CD4-positive, alpha-beta T cell treated with Interleukin-15 for 1 hour (primary cell): ENCODE results near the gene MZT1.
"Not testable (repeated sequence)": the region's sequence is repeated elsewhere in the genome, so short reads cannot be mapped to it uniquely, and the experiment has no call there.

Experiments
- DNase-seq: peaks from one replicate; pipeline ENCODE4 v3.0.0-alpha.2; 2020

Gene MZT1

GRCh38 chr13:72727417-72728289, at the start of gene MZT1, which contains the start of gene BORA:
Gene MZT1 (minus strand): TSS chr13:72727629. CDS start chr13:72727602, 27 bp downstream.
Gene BORA (plus strand): TSS chr13:72727923. CDS start chr13:72728941, 1,018 bp downstream.
- DNase-seq: peak; percentile 95

DNA sequence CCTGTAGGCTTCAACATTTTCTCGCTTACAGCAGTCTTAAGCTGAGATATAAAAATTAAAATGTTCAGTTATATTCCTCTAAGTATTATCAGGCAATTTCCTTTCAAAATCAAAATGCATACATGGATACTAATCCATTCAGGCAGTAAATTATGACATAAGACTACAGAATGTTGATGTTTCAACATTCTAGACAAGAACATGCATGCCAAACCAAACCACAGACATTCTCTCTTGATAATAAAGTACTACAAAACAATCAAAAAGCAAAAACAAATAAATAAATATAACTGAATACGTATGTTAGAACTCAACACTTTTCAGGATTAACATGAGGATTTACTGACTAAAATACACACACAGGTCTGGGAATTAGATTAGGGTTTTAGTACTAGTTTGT, 46.6 kb upstream of the MZT1 start:
- no peak for DNase-seq

DNA sequence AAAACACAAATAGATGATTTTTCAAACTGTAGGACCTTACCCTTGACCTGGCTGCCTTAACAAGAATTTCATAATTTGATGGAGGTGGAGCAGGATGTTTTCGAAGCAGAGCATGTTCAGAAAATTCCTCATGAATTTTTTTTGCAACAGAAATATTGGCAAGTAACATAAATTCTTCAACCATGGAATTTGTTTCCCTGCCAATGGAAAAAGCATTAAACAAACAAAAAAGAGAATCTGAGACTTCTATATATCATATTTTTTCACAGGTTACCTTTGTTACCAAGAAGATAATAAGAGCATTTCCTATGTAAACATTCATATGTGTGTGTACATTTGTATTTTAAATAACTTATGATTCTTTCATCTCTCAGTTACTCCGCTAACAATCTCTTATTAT, 36.0 kb upstream of the MZT1 start:
- DNase-seq: no peak

- no peak for DNase-seq
Observed at GRCh38 chr13:72760189-72760588, 32.8 kb upstream of the MZT1 start.

DNA sequence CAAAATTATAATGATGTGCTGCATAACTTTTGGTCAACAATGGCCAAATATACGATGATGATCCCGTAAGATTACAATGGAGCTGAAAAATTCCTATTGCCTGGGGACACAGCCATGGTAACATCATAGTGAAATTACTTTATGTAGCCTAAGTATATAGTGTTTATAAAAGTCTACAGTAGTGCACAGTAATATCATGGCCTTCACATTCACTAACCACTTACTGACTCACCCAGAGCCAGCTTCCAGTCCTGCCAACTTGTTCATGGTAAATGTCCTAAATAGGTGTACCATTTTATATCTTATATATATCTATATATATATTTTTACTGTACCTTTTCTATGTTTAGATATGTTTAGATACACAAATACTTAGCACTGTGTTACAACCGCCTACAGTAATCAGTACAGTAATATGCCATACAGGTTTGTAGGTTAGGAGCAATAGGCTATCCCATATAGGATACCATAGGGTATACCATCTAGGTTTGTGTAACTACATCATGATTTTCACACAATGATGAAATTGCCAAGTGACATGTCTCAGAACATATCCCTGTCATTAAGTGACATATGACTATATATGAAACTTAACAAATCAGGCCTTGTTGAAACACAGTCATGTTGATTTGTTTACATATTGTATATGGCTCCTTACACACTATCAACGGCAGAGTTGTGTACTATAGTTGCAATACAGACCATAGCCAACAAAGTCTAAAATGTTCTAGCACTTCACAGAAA, 30.5 kb upstream of the MZT1 start:
- DNase-seq: no peak

- DNase-seq: no peak
Observed at GRCh38 chr13:72754111-72754510, 26.7 kb upstream of the MZT1 start.

- DNase-seq: no peak
Observed at GRCh38 chr13:72751220-72751619, 23.8 kb upstream of the MZT1 start.

- no peak for DNase-seq
Observed at GRCh38 chr13:72745260-72745659, 17.8 kb upstream of the MZT1 start.

DNA sequence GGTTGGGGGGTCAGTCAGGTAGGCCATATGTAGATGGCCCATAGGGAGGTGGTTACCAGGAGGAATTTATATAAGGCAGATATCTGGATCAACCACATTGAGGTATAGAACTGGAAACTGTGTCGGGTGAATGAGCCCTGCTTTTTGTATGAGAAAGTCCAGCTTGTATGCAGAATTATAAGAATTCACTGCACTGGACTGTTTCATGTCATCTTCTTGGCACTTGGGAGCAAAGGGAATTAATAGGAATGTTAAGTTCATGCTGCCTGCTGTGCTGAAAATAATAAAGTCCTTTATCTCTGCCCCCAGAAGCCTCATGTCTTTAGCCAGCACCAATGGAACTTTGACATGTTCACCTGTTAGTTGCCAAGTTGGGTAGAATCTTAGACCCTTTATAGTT, 12.6 kb upstream of the MZT1 start:
- no peak for DNase-seq

DNA sequence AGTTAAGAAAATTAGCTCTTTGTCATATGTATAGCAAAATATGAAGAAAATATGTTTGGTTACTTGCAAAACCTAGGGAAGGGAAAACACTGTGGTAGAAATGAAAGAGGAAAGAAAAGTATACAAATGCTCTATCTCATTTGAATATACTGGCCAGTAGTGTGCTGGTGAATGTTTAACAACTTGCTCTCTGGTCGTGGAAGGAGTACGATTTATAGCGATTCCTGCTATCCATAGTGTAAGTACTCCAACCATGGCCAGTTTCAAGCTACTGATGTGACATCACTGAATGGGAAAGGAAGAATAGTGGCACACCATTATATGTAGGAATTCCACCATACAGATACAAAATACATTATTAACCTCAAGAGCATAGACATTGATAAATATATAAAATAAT, 9.6 kb upstream of the MZT1 start:
- no peak for DNase-seq

DNA sequence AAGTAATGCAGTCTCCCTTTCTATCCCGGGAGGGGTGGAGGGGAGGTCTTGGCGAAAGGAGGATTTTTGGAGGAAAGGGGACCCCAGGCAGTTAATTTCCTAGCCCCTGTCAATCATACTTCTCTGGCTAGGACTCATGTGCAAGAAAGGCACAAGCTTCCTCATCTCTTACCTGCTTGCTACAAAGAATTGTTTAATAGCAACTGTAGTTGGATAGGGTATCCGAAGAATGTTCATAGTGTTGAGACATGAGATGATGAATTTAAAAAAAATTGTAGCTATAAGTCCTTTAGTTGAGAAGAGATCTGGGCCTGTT, 819 bp upstream of the MZT1 start:
- no peak for DNase-seq

DNA sequence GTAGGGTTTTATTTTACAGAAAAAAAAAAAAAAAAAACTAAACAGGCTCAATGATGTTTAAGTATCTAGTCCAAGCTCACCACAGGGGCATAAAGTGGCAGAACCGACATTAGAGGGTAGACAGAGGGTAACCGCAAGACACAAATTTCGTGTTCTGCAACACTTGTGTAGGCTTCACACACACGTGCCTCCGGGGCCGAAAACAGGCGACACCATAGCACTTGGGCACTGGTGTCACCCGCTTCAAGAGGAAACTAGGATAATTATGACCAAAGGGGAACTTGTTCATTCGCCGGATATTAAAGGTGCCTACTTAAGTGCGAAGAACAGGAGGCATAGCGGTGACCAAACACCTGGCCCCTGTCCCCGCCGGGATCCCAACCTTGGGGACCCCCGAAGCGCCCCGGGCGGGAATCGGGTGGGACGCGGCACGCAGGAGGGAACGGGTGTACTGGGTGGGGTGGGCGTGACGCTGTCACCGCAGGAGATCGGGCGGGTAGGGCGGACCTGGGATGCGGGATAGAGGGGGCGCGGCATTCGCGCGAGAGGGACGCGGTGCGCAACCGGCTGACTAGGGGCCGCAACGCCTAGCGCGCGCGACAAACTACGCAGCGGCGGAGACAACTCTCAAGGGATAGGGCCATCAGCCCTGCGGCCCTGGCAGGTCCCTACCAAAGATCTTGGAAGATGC, 558 bp downstream of the MZT1 start:
- DNase-seq: peak; percentile 19

GRCh38 chr13:72726185-72726584, 1.2 kb downstream of the MZT1 start:
- not testable (repeated sequence) for DNase-seq

- no peak for DNase-seq
Observed at GRCh38 chr13:72716776-72717175, 10.7 kb downstream of the MZT1 start.

DNA sequence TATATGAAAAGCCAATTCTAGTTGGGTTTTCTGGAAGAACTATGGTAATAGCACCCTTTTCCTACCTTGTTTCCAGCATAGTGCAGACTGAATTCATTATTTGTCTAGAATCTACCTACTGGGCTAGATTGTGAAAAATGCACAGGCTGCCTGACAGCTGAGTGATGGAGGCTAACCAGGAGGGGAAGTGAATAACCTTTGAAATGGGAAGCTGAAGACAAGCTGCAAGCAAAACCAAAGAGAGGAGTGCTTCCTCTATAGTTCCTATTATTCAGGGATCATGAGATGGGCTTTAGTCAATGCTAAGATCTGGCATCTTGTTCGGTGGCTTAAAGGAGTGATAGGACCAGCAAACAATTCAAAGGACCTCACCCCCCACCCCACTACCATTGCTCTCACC, 26.9 kb downstream of the MZT1 start:
- no peak for DNase-seq

DNA sequence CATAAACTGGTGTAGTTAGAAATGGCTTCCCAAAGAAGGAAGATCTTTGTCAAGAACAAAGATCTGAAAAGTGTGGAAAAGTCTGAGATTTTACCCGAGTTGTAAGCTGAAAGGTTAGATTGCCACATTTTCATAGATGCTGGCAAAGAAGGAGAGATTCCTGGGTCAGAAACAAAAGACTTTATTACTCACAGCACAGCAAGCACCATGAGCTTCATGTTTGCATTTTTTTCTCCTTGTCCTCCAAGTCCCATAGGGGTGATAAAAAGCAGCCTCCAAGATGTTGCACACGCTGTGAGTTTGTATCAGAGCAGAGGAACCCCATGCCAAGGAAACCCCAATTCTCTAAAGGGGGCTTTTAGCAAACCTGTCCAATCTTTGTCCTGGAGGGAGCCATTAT, 29.3 kb downstream of the MZT1 start:
- DNase-seq: no peak

DNA sequence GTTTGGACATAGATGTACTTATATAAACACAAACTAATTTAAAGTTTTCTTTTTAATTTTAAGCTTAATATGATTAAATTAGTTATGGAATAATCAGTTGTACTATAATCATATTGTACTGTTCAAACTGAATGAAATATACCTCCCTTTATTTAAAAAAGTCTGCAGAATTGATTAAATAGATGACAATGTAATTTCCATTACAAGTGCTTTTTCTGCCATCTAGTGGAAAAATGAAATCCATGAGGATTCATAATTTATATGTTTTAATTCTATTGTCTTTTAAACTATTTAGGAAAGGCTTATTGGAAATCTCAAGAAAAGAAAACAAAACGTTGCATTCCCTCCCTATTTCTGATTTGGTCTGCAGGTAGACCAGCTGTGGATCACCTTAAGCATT, 30.9 kb downstream of the MZT1 start:
- DNase-seq: no peak

GRCh38 chr13:72694314-72694713, 33.1 kb downstream of the MZT1 start:
- DNase-seq: no peak

DNA sequence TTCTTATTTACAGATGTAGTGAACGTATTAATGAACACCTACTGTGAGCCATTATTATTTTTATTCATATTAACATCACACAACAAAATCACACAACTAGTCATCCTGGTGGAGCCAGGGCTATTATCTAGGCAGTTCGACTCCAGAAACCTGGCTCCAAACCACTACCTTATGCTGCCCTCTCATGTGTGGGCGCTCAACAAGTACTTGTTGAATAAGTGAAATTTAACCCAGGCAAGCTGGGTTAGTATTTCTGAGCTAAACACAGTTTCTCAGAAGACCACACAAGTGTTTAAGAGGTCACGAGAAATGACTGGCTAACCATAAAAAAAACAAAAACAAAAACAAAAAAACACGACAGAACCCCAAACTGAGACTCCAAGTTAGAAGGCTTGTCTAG, 33.6 kb downstream of the MZT1 start:
- DNase-seq: no peak

DNA sequence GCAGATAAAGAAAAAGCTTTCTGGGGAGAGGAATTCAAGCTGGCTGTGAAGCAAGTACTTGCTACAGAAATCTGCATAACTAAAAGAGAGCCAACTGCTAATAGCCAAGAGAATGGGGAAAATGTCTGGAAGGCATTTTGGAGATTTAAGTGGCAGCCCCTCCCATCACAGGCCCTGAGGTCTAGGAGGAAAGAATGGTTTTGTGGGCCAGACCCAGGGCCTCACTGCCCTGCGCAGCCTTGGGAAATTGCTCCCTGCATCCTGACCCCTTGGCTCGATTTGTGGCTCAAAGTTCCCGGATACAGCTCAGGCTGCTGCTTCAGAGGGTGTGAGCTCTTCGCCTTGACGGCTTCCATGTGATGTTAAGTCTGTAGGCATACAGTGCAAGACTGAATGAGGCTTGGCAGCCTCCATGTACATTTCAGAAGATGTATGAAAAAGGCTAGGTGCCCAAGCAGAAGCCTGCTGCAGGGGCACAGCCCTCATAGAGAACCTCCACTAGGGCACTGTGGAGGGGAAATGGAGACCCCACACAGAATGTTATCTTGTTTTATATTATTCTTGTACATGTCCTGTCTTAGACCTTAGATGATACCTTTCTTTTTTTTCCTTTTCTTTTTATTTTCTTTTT, 34.4 kb downstream of the MZT1 start:
- no peak for DNase-seq

- DNase-seq: no peak
Observed at GRCh38 chr13:72689181-72689696, 38.2 kb downstream of the MZT1 start.

- no peak for DNase-seq
Observed at GRCh38 chr13:72686766-72687165, 40.7 kb downstream of the MZT1 start.

GRCh38 chr13:72680353-72680752, 47.1 kb downstream of the MZT1 start:
- DNase-seq: no peak
